Activated T-helper 9 cell treated with anti-CD3 and anti-CD28 coated beads, Interleukin-2, amount 50 U/mL, for 16 hours (primary cell): Measurements from ENCODE around the gene FXN.
"Not testable (repeated sequence)": the region's sequence is repeated elsewhere in the genome, so short reads cannot be mapped to it uniquely, and the experiment has no call there.

Source experiments
- DNase-seq: peaks from one replicate; pipeline ENCODE4 v3.0.0-alpha.2; 2020; ENCODE audit warnings: low read depth

The FXN gene

DNA sequence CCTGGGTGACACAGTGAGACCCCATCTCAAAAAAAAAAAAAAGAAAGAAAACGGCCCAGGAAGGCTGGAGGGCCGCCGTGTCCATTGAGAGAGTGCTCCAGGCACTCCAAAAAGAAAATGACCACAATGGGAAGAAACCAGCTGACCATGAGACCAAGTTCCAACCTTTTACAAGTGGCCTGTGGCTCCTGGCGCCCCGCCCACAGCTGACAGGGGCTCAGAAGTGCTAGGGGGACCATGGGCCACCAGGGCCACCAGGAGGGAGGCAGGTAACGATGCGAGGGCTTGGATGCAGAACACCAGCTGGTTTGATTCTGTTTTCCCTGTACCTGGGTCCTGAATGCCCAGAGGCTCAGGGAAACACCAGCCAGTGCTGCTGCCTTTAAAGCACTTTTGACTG is 34.6 kb downstream of the FXN start:
- DNase-seq = no peak

DNA sequence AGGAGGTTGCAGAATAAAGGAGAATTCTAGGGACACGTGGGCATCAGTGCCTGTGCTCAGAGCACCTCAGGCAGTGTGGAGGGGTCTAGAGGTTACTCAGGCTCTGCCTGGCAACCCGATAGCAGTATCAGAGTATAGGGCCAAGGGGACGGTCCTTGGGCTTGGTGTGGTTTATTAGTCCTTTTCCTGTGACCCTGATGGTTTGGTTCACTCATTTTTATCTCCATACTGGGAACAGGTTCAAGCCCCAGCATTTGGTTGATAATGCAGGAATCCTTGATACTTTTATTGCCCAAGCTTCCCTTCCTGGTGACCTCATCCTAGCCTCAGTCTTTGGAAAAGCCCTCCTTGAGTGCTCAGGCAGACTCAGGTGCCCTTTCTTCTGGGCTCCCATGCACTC is 35.5 kb downstream of the FXN start:
- DNase-seq = no peak

DNA sequence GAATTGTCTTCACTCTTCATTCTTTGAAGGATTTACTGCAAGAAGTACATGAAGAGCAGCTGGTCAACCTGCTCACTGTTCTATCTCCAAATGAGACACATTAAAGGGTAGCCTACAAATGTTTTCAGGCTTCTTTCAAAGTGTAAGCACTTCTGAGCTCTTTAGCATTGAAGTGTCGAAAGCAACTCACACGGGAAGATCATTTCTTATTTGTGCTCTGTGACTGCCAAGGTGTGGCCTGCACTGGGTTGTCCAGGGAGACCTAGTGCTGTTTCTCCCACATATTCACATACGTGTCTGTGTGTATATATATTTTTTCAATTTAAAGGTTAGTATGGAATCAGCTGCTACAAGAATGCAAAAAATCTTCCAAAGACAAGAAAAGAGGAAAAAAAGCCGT is 37.6 kb downstream of the FXN start:
- DNase-seq = no peak

DNA sequence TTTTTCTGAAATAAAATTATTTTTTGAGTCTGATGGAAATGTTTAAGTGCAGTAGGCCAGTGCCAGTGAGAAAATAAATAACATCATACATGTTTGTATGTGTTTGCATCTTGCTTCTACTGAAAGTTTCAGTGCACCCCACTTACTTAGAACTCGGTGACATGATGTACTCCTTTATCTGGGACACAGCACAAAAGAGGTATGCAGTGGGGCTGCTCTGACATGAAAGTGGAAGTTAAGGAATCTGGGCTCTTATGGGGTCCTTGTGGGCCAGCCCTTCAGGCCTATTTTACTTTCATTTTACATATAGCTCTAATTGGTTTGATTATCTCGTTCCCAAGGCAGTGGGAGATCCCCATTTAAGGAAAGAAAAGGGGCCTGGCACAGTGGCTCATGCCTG is 39.2 kb downstream of the FXN start:
- DNase-seq = no peak

DNA sequence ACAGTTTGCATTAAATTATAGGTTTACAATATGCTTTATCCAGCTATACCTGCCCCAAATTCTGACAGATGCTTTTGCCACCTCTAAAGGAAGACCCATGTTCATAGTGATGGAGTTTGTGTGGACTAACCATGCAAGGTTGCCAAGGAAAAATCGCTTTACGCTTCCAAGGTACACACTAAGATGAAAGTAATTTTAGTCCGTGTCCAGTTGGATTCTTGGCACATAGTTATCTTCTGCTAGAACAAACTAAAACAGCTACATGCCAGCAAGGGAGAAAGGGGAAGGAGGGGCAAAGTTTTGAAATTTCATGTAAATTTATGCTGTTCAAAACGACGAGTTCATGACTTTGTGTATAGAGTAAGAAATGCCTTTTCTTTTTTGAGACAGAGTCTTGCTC is 41.0 kb downstream of the FXN start:
- DNase-seq = no peak

DNA sequence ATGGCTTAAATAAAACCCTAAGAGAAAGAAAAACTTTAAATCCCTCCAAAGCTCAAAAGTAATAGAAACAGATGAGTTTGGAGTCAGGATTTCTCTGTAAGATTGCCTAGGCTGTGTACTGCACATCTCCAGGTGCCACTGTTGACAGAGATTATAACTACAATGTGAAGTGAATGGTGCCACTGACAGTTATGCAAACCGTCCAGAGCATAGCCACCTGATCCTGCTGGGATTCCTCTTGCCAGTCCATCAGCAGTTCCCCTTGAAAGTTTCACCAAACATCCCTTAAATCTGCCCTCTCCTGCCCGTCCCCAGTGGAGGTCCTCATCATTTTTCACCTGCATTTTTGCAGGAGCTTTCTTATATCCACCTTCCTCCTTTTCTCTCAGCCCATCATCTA is 42.5 kb downstream of the FXN start:
- DNase-seq = no peak

DNA sequence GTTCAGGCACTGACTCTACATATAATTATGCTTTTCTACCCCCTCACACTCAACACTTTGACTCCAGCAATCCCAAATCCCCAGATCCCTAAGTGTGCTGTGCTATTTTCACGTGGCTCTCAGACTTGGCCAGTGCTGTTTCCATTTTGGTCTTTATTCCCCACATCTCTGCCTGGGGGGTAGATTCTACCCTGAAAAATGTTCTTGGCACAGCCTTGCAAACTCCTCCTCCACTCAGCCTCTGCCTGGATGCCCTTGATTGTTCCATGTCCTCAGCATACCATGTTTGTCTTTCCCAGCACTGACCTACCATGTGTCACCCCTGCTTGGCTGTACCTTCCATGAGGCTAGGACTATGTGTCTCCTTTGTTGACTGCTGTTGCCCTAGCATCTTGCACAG is 43.0 kb downstream of the FXN start:
- no peak for DNase-seq

DNA sequence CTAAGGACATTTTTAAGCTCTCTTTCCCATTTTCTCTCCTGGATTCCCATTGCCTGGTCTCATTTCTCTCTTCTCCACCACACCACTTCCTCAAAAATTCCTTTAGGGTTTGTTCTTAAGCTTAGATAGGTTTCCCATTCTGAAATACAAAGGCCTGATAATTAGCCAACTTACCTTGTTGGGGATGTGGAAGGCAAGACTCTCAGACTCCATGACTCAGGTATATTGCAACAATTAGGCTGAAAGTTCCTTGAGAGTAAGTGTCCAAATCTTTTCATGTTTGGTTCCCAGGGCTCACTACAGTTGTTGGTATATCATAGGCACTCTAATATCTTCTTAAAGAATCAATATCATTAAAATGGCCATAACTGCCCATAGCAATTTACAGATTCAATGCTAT is 43.6 kb downstream of the FXN start:
- no peak for DNase-seq

DNA sequence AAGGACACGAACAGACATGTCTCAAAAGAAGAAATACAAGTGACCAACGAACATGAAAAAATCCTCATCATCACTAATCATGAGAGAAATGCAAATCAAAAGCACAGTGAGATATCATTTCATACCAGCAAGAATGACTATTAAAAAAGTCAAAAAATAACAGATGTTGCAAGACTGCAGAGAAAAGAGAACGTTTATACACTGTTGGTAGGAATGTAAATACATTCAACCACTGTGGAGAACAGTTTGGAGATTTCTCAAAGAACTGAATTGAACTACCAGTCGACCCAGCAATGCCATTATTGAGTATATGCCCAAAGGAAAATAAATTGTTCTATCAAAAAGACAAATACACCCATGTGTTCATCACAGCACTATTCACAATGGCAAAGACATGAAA is 45.7 kb downstream of the FXN start:
- DNase-seq = no peak

DNA sequence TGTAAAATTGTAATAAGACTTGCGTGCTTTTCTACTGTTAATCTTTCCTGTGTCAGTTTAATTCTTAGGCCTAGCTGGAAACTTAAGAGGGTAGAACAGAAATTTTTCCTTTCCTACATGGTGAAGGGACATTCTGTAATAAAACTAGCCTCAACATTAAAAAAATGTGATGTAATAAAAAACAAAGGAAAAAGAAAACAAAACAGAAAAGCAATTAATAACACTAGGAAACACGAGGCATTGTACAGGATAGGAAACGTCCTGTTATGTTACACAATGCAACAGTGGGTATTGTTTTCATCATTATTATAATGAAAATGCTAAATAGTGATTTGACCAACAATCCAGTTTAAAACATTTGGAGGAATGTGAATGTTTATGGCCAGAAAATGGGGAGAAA is 47.8 kb downstream of the FXN start:
- no peak for DNase-seq

DNA sequence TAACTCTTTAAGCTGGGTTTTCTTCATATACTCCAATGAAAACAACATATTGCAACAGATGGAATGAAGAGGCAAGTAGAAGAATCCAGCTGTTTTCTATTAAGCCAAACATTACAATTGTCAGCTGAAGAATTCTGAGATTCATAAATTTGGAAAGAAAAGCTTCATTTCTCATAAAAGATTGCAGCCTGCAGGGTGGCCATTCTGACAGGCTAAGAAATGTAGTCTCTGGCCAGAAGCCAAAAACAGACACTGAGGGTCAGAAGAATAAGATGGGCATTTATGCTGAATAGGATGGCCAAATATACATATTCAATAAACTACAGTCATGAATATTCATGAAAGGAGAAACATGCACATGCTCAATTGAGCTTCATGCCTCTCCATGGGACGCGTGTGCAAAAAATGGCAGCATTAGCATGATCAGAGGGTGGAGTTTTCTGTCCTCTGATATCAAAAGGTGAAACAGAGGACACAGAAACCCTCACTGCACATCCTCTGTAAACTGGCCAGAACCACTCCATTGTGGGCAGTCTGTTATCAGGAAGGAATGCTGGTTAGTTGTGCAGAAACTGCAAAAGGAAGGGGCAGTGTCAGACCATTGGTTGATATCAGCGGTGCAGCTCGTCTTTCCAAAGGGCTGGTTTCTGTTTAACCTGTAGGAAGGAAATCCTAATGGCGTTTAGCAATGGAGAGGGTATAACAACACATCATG is 50.2 kb downstream of the FXN start:
- no peak for DNase-seq

DNA sequence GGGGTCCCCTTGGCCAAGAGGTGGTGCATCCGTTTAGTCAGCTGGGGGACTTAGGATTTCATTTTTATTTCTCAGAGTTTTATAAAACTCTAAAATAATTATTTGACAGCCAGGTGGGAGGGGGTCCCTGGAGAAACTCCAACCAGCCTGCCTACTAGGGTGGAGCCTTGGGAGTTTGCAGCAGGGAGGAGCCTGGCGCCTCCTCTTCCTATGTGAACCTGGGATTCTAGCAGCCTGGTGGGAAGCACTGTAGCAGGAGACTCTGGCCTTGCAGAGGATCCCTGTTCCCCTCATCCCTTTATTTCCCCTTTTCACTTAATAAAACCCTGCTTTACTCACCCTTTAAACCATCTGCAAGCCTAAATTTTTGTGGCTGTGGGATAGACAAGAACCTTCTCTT is 50.8 kb downstream of the FXN start:
- DNase-seq = no peak

DNA sequence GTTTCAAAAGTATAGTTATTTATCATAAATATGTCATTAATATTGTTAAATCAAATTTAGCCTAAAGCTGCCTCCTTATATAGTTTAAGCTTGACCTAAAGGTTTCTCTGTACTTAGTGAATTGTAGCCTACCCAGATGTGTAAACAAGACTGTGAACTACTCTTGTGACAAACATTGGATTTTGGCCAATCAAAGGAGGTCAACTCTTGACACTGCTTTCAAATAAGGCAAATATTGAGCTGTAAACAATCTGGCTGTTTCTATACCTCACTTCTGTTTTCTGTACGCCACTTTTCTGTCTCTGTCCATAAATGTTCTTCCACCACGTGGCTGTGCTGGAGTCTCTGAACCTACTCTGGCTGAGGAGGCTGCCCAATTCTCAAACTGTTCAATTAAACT is 51.2 kb downstream of the FXN start:
- no peak for DNase-seq

DNA sequence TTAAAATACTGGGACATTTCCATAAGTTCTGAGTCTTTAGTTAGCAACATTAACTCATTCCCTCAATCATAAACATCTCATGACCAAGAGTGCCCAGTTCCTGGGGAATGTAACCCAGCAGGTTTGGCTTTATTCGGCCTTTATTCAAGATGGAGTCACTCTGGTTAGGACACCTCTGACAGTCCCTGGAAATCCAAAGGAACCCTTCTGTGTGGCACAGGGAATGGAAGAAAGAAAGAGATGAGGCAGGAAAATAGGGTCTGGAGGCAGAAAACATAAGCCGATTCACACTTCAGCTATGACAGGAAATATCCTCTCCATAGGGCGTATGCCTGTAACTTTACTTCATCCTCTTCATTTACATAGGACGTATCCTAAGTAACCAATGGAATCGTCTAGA is 53.5 kb downstream of the FXN start:
- DNase-seq = no peak

DNA sequence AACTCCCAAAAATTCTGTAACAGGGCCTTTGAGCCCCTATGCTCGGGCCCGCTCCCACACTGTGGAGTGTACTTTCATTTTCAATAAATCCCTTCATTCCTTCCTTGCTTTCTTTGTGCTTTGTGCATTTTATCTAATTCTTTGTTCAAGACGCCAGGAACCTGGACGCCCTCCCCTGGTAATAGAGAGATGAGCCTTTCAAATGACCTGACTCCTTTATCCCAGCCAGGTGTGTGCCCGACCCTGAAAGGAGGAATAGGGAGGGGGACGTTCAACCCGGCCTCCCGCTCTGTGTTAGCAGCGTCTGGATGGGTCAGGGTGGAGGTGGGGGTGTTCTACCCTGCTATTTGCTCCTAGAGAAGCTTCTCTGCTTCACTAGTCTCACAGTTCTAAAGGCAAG is 53.9 kb downstream of the FXN start:
- no peak for DNase-seq

DNA sequence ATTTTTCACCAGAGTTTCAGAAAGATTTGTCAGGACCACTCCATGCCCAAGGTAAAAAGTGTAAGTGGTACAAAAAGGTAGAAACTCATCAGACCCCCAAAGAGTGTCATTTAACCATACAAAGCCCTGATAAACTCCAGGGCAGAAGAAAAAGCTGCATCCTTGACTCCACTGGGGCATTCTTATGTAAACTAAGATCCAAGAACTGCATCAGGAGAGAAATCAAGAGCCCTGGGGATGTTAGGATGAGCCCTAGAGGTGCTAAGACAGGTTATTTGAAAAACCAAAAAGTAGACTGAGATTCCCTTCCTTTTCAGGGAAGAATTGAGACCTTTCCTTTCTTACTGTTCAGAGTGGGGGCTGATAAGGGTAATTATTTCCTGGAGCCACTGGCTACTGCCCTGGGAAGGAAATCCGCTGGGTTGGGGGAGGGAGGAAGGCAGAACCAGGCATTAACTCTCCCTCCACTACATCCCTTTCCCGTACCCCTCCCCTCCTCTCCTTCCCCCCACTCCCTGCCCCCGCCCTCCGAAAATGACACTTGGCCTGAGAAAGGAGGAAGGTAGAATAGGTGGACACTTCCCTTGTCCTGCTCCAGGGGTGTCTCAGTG is 54.7 kb downstream of the FXN start:
- no peak for DNase-seq

DNA sequence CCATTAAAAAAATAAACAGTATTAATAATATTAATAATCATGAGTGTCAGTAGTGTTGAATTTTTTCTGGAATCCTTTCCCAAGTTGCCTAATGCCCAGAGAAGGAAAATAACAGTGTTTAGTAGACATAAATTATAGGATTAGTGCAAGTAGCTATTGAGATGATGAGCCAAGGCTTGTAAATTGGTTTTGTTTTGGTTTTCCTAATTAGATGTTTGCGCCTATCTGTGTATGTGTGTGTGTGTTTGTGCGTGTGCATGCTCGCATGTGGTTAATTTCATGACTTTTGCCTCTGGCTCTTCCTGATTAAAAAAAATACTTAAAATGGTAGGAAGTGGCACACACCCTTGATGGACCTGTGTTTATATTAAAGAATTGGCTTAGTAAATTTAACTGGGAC is 55.4 kb downstream of the FXN start:
- no peak for DNase-seq

DNA sequence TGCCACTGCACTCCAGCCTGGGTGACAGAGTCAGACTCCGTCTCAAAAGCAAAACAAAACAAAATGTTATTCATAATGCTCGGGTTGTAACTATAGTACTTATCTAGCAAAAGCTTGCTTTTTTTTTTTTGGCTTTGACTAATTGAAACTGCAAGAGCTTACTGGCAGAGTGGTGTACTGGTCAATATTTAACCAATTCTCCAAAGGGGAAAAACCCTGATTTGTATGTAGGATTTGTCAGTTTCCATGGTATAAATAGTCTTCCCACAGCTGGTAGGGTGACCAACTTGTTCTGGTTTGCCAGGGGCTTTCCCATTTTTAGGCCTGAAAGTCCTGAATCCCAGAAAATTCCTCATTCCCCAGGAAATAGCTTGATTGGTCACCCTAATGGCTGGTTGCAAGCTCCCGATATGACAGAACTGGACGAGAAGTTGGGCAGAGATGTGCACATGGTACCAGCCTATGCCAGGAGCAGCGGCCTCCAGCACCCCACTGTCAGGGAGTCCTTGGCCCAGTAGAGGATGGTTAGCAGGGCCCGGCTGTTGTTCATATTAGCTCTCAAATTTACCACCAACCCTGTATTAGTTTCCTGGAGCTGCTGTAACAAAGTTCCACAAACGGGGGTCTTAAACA is 58.0 kb downstream of the FXN start:
- DNase-seq = no peak

DNA sequence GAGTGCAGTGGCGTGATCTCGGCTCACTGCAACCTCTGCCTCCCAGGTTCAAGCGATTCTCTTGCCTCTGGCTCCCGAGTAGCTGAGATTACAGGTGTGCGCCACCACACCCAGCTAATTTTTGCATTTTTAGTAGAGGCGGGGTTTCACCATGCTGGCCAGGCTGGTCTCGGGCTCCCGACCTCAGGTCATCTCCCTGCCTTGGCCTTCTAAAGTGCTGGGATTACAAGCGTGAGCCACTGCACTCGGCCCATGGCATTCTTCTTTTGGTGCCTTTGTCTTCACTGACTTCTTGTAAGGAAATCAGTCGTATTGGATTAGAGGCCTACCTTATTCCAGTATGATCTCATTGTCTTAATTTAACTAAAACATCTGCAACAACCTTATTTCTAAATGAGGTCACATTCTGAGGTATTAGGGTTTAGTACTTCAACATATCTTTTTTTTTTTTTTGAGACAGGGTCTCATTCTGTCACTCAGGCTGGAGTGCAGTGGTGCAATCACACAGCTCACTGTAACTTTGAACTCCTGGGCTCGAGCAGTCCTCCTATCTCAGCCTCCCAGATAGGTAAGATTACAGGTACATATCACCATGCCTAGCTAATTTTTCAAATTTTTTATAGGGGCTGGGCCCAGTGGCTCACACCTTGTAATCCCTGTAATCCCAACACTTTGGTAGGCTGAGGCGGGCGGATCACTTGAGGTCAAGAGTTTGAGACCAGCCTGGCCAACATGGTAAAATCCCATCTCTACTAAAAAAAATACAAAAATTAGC is 59.0 kb downstream of the FXN start:
- DNase-seq = not testable (repeated sequence)

DNA sequence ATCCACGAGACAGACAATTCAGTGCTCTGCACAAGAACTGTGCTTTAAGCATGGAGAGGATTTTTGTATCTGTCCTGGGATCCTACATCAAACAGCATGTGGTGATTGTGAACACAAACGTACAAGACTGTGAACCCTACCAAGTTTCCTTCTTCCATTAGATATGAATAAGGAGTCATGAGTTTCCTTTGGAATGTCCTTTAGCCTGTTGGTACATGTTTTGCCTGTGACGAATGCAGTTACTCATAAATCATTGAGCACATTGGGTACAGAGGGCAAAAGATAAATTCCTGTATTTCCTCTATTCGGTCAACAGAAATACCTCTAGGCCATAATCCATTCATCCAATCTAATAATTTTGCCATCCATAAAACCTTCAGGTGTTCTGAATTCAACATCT is 61.5 kb downstream of the FXN start:
- no peak for DNase-seq

DNA sequence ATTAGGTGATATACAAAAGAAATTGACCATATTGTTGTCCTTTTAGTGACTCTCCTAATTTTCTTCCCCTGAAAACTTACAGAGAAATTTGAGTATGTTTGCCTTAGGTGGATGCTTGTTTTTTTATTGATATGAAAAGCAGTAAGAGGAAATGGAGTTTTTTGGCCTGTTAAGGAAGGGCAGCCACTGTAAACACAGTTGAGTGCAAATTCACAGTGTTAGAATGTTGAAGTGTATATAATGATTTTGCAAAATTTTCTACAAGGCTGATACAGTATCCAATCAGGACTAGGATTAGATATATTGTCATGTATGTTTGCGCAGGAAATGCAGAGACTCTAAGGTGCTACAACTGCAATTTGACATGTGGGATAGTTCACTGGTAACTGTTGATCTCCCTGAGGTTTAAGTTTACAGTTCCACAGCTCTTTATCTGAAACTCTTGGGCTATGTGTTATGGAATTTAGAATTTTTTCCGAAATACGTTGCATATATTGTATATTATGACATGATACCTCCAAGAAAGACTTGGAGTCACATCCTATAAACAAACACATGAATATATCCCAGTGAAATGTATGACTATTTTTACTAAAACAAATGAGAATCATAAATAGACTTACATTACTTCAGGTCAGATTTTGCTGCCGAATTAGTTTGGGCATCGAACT is 62.5 kb downstream of the FXN start:
- no peak for DNase-seq

DNA sequence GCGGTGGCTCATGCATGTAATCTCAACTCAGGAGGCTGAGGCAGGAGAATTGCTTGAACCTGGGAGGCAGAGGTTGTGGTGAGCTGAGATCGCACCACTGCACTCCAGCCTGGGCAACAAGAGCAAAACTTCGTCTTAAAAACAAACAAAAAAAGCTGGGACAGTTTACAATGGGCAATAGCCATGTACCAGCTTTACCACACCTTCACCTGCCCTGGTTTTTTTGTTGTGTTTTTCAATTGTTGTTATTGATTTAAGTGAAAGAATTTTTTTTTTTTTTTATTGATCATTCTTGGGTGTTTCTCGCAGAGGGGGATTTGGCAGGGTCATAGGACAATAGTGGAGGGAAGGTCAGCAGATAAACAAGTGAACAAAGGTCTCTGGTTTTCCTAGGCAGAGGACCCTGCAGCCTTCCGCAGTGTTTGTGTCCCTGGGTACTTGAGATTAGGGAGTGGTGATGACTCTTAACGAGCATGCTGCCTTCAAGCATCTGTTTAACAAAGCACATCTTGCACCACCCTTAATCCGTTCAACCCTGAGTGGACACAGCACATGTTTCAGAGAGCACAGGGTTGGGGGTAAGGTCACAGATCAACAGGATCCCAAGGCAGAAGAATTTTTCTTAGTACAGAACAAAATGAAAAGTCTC is 67.9 kb downstream of the FXN start:
- DNase-seq = not testable (repeated sequence)
